Panc1 (cell line): Measurements from ENCODE around the gene KRTAP10-7. TPM values are rescaled to one million over a fixed set of nuclear protein-coding genes. Genes with fewer than 3 reads are reported as not detected.

Experiments
- ATAC-seq: fragments of 200-7000 bp; cut with Tn5 transposase; 2 replicates; pipeline ENCODE4 v1.9.1; 2020; ENCODE audit warnings: mild to moderate bottlenecking, moderate library complexity
- BruUV-seq: library from RNA; stranded (reverse); fragments of 400-500 nt; replicated peaks from 2 replicates; lab custom pipeline; 2021; lab: Mats Ljungman, UMichigan
- CTCF ChIA-PET: fragments of 300-600 bp; sonication (Branson Sonifier 250); formaldehyde crosslinking; loops from one replicate; lab custom pipeline; 2022; ENCODE audit warnings: antibody characterized with exemption; lab: Charles Lee
- POLR2A ChIA-PET: fragments of 300-600 bp; sonication (Branson Sonifier 250); formaldehyde crosslinking; loops from one replicate; lab custom pipeline; 2022; ENCODE audit warnings: antibody characterized with exemption; lab: Charles Lee
- DNase-seq: peaks from one replicate; pipeline ENCODE4 v3.0.0-alpha.2; 2010; ENCODE audit warnings: low read depth, low spot score
- H3K27ac ChIP-seq: 2 replicates; pipeline ENCODE4 v1.5.1; 2011; ENCODE audit warnings: mild to moderate bottlenecking, low read length, inconsistent platforms
- H3K27me3 ChIP-seq: fragments of 200-500 bp; sonication (Bioruptor generic); 2 replicates; pipeline ENCODE4 v1.6.0; 2014; ENCODE audit warnings: low read length, inconsistent platforms; ENCODE audit not compliant: control insufficient read depth, insufficient read depth
- H3K36me3 ChIP-seq: fragments of 200-500 bp; sonication (Bioruptor generic); 2 replicates; pipeline ENCODE4 v1.5.1; 2014; ENCODE audit warnings: inconsistent platforms, mild to moderate bottlenecking, low read length, moderate library complexity; ENCODE audit not compliant: control insufficient read depth, insufficient read depth
- H3K4me1 ChIP-seq: 2 replicates; pipeline ENCODE4 v1.5.1; 2011; ENCODE audit warnings: inconsistent platforms, mild to moderate bottlenecking, low read length, moderate library complexity; ENCODE audit not compliant: control insufficient read depth, insufficient read depth
- H3K4me3 ChIP-seq, 2 experiments: 2 replicates each; pipeline ENCODE4 v1.5.1; 2011 to 2012; ENCODE audit warnings: low read depth in 2 of 2, low read length in 2 of 2, mild to moderate bottlenecking in 2 of 2, inconsistent platforms in 1 of 2, moderate library complexity in 1 of 2
- H3K9me3 ChIP-seq: fragments of 200-500 bp; sonication (Bioruptor generic); 2 replicates; pipeline ENCODE4 v1.5.1; 2014; ENCODE audit warnings: low read depth, mild to moderate bottlenecking, inconsistent platforms, low read length, moderate library complexity; ENCODE audit not compliant: control insufficient read depth, insufficient read depth
- POLR2AphosphoS5 ChIP-seq: IDR thresholded peaks from 2 replicates; pipeline ENCODE4 v1.6.1; 2012; ENCODE audit warnings: mild to moderate bottlenecking, low read depth, low read length, moderate library complexity
- REST ChIP-seq, 2 experiments: IDR thresholded peaks; 2 replicates each; pipeline ENCODE4 v1.6.1; 2011 to 2012; ENCODE audit warnings: low read depth in 2 of 2, control low read depth in 1 of 2, low read length in 1 of 2, mild to moderate bottlenecking in 1 of 2, moderate library complexity in 1 of 2; ENCODE audit not compliant: insufficient read depth in 1 of 2
- SIN3A ChIP-seq: IDR thresholded peaks from 2 replicates; pipeline ENCODE4 v1.6.1; 2012; ENCODE audit warnings: low read depth, mild to moderate bottlenecking, low read length, moderate library complexity, borderline replicate concordance; ENCODE audit not compliant: insufficient read depth
- TCF7L2 ChIP-seq: IDR thresholded peaks from 2 replicates; pipeline ENCODE4 v1.6.1; 2011; ENCODE audit warnings: mild to moderate bottlenecking, low read depth, low read length, inconsistent platforms
- in situ Hi-C: cut with HindIII; loops from 2 replicates; pipeline ENCODE4 v1.10.0; 2016; ENCODE audit warnings: low sequenced_read_pairs, low pct_unique_long_range_greater_than_20kb
- intact Hi-C: fragments of 100-400 bp; cut with micrococcal nuclease; formaldehyde crosslinking; loops from one replicate; pipeline ENCODE4 v1.10.0; 2022; ENCODE audit not compliant: unreplicated experiment
- total RNA-seq: library from RNA; stranded (reverse); gene quantifications from one replicate; pipeline ENCODE4 v1.2.1, GENCODE V29; 2021; ENCODE audit not compliant: unreplicated experiment
- TF ChIP-seq, protein P1 (sequence below): fragments of 450-650 bp; IDR thresholded peaks from 2 replicates; pipeline ENCODE4 v1.5.1; 2017; ENCODE audit warnings: mild to moderate bottlenecking

KRTAP10-7 gene
- total RNA-seq, 1 experiment from 2014 or later = not detected

DNA sequence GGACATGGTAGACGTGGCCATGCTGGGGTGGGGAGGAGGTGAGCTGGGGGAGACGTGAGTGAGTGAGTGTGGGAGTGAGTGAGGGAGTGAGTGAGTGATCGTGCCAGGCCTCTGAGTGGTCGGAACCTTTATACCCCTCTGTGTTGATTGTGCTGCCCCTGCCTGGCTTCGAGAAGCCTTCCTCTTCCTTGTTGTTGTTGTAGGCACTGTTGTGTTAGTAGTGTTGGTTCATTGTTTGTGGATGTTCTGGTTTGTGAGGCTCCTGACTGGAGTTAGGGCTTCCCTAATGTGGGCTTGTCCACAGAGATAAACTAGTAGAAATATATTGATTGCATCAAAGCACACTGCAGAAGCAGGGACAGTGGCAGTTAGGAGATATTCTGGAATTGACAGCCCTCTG is 41.7 kb upstream of the KRTAP10-7 start, which contains the start of gene KRTAP10-3:
TSS of gene KRTAP10-3 (minus strand) at position 101 of the 400 bp plus-strand sequence. CDS start at position 21, 80 bp downstream.
- CTCF ChIA-PET = no interaction called here
- TF ChIP-seq, protein P1, sequence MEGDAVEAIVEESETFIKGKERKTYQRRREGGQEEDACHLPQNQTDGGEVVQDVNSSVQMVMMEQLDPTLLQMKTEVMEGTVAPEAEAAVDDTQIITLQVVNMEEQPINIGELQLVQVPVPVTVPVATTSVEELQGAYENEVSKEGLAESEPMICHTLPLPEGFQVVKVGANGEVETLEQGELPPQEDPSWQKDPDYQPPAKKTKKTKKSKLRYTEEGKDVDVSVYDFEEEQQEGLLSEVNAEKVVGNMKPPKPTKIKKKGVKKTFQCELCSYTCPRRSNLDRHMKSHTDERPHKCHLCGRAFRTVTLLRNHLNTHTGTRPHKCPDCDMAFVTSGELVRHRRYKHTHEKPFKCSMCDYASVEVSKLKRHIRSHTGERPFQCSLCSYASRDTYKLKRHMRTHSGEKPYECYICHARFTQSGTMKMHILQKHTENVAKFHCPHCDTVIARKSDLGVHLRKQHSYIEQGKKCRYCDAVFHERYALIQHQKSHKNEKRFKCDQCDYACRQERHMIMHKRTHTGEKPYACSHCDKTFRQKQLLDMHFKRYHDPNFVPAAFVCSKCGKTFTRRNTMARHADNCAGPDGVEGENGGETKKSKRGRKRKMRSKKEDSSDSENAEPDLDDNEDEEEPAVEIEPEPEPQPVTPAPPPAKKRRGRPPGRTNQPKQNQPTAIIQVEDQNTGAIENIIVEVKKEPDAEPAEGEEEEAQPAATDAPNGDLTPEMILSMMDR = no peak
- no peak for TF ChIP-seq REST (IDR thresholded peaks at IDR 0.05; ENCODE audit: insufficient read depth in 1 of 2, low read depth in 2 of 2, low read length in 1 of 2)
- no peak for TF ChIP-seq POLR2AphosphoS5
- TF ChIP-seq SIN3A = no peak
- no TSS peak for BruUV-seq

GRCh38 chr21:44564099-44564498 is 36.3 kb upstream of the KRTAP10-7 start:
- no peaks in the 10 kb centered on the region for H3K27me3 ChIP-seq
- CTCF ChIA-PET = no interaction called here
- intact Hi-C loops (no loop called here), in situ Hi-C loops (no loop called here)
- no peaks in the 10 kb centered on the region for H3K36me3 ChIP-seq
- no TSS peak for BruUV-seq
- POLR2A ChIA-PET = interaction anchor here (0.6 kb wide), 1 partner anchor 635 kb away, joined by 3 read pairs; no protein-coding TSS in a partner anchor
- no peak for TF ChIP-seq TCF7L2
- TF ChIP-seq, protein P1 = no peak
- no peak for TF ChIP-seq REST (IDR thresholded peaks at IDR 0.05; ENCODE audit: insufficient read depth in 1 of 2, low read depth in 2 of 2, low read length in 1 of 2)
- TF ChIP-seq POLR2AphosphoS5 = no peak
- TF ChIP-seq SIN3A = no peak
- H3K27ac ChIP-seq = no peak overlapping the region
- no peak overlapping the region for H3K4me3 ChIP-seq
- ATAC-seq = no peak
- no peaks in the 10 kb centered on the region for H3K4me1 ChIP-seq
- no peak for DNase-seq
- no peaks in the 10 kb centered on the region for H3K9me3 ChIP-seq

More for the DNA sequence above, 41.7 kb upstream of the KRTAP10-7 start, which contains the start of gene KRTAP10-3:
- Histone ChIP-seq H3K4me3 (no peak within 1 kb of the TSS), H3K27me3 (no peaks in the 10 kb centered on the region), H3K4me1 (no peaks in the 10 kb centered on the region), H3K9me3 (no peaks in the 10 kb centered on the region), H3K27ac (no peak within 1 kb of the TSS), H3K36me3 (no peaks in the 10 kb centered on the region)
- no peak for ATAC-seq
- DNase-seq = no peak
- POLR2A ChIA-PET = no interaction called here
- intact Hi-C loops (no loop called here), in situ Hi-C loops (no loop called here)
